HFF-Myc (cell line): ENCODE data around the gene APOB.

Experiments
- DNase-seq: peaks from one replicate; pipeline ENCODE4 v3.0.0-alpha.2; 2011; ENCODE audit warnings: low read depth; ENCODE audit errors: extremely low read depth
- H3K4me3 ChIP-seq: replicated peaks from 2 replicates; pipeline ENCODE4 v1.5.1; 2011; ENCODE audit warnings: low read depth, mild to moderate bottlenecking, control low read depth, low read length
- TF ChIP-seq, protein P1 (sequence below): IDR thresholded peaks from 2 replicates; pipeline ENCODE4 v1.5.1; 2012; ENCODE audit warnings: mild to moderate bottlenecking, low read depth, low read length, control low read depth; ENCODE audit errors: missing control alignments

Gene APOB

DNA sequence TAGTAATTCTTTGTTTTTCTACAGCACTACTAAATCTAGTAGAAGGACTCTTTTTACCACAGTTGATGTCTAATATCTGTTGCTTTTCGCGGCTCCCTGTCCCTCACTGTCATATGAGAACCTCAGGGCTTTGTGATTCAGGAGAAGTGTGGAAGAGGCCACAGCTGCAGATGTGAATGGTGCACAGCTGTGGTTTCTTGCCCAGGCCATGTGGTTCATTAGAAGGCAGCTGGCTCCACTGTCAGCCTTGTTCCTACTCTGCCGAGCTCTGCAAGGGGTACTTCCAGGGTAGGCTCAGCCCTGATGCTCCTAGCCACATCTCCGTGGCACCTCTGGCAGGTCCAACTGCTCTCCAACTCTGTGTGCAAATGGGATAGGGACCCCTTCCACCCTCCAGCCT lies 83.9 kb downstream of the APOB start:
- no peak for DNase-seq
- TF ChIP-seq, protein P1, sequence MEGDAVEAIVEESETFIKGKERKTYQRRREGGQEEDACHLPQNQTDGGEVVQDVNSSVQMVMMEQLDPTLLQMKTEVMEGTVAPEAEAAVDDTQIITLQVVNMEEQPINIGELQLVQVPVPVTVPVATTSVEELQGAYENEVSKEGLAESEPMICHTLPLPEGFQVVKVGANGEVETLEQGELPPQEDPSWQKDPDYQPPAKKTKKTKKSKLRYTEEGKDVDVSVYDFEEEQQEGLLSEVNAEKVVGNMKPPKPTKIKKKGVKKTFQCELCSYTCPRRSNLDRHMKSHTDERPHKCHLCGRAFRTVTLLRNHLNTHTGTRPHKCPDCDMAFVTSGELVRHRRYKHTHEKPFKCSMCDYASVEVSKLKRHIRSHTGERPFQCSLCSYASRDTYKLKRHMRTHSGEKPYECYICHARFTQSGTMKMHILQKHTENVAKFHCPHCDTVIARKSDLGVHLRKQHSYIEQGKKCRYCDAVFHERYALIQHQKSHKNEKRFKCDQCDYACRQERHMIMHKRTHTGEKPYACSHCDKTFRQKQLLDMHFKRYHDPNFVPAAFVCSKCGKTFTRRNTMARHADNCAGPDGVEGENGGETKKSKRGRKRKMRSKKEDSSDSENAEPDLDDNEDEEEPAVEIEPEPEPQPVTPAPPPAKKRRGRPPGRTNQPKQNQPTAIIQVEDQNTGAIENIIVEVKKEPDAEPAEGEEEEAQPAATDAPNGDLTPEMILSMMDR = no peak
- H3K4me3 ChIP-seq = no peak overlapping the region

GRCh38 chr2:20959252-20959651 lies 84.6 kb downstream of the APOB start:
- no peak for DNase-seq
- no peak overlapping the region for H3K4me3 ChIP-seq
- TF ChIP-seq, protein P1 = no peak

DNA sequence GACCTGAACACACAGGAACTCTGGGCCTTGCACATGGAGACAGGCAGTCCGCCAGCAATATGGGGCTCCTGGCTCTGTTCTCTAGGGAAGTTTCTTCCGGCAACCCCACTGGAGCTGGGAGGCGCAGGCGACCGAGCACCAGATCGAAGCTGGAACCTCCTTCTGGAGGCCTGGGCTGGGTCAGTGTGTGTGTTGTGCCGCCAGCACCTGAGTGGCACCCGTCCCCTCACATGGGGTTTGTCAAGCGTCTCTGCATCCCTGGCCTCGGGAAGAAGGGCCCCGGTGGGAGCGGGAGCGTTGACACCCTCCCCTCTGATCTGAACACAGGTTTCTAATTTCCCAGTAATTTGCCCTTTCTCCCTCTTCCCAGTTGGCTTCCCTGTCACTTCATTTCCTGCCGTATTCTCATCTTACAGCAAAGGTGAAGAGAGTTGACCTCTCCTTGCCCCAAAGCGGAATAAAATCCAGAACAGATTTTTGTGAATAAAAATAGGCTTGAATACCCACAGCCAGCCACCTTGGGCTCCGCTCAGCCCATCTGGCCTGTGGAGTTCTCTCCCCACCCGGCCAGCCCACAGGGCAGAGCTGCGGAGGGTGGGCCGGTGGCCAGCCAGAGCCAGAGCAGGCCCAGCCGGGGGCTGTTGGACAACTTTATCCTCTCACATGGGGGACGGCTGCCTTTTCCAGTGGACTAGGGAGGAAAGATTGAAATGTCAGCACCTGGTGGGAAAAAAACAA lies 85.9 kb downstream of the APOB start:
- no peak for DNase-seq
- TF ChIP-seq, protein P1 = no peak
- H3K4me3 ChIP-seq = no peak overlapping the region

DNA sequence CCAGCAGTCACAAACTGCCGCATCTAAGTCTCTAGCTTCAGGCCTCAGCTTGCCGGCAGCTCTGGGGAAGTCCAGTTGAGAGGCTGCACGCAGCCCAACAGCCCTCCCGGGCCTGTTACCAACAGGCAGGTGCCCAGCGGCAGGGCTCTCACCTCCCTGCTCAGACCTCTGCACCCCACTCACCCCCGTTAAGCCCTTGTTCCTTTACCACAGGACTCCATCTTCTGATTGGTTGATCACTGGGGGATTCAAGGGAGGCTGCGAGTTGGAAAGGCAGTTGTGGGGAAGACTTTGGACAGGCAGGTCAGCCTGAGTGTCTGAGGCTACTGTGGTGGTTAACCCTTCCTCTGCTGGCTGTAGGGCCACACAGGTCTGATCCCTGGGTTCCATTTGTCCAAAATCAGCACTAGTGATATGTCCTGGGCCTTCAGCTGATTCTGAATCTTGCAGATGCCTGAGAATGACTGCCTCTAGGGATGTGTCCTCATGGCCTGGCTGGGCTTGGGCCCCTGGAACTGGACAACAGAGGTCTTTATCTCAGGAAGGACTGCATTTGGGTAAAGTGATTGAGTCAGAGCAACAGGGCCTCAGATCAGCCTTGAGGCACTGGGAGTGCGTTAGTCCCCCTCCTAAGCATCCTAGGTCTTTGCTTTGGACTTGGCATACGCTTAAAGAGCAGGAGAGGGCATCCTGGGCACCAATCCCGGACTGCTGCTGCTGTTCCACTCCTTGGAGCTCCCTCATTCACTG lies 88.4 kb downstream of the APOB start:
- DNase-seq = no peak
- no peak overlapping the region for H3K4me3 ChIP-seq
- TF ChIP-seq, protein P1 = no peak

GRCh38 chr2:20953146-20953824 lies 90.6 kb downstream of the APOB start:
- no peak for DNase-seq
- TF ChIP-seq, protein P1 = no peak
- no peak overlapping the region for H3K4me3 ChIP-seq
